ENCODE results near the gene SPP1.
"Not testable (repeated sequence)": the region's sequence is repeated elsewhere in the genome, so short reads cannot be mapped to it uniquely, and the experiment has no call there.

SPP1 gene

GRCh38 chr4:87935954-87936353 lies 39.6 kb upstream of the SPP1 start:
- H2BK5ac ChIP-seq (ENCODE audit: low read length); H3K4me1 ChIP-seq (ENCODE audit: control insufficient read depth in 2 of 2, insufficient read depth in 1 of 2, low read depth in 1 of 2, low read length in 2 of 2); H4K8ac ChIP-seq (ENCODE audit: low read depth, low read length); H3K14ac ChIP-seq (ENCODE audit: low read length); DNase-seq (ENCODE audit: low spot score); H2BK120ac ChIP-seq (ENCODE audit: low read depth, low read length); H2BK12ac ChIP-seq (ENCODE audit: low read length); H3K18ac ChIP-seq (ENCODE audit: low read length); H3K4ac ChIP-seq (ENCODE audit: low read length); H2AFZ ChIP-seq (ENCODE audit: low read length); H3K36me3 ChIP-seq (replicated peaks in 1 of 2; ENCODE audit: control insufficient read depth in 2 of 2, insufficient read depth in 2 of 2, low read length in 2 of 2); H3K4me2 ChIP-seq (ENCODE audit: insufficient read depth, low read length, poor library complexity, severe bottlenecking); H3K27me3 ChIP-seq (ENCODE audit: control insufficient read depth in 3 of 3, insufficient read depth in 3 of 3, low read depth in 1 of 3, low read length in 3 of 3); H3K27ac ChIP-seq (replicated peaks; ENCODE audit: low read length); H2AK5ac ChIP-seq (ENCODE audit: low read depth, low read length); H2BK15ac ChIP-seq (ENCODE audit: low read length); H3K4me3 ChIP-seq (ENCODE audit: low read length in 2 of 2); H3K23ac ChIP-seq (ENCODE audit: low read depth, low read length, poor library complexity); H3K79me1 ChIP-seq (ENCODE audit: low read depth, low read length); H4K91ac ChIP-seq (ENCODE audit: low read depth, low read length, poor library complexity); H3K9ac ChIP-seq (ENCODE audit: low read depth, low read length, poor library complexity); H3K9me3 ChIP-seq (replicated peaks in 1 of 2; ENCODE audit: control insufficient read depth in 2 of 2, insufficient read depth in 1 of 2, low read depth in 1 of 2, low read length in 2 of 2): not testable (repeated sequence)
- WGBS, 2 donors (ENCODE audit: extremely low coverage in 2 of 2, insufficient read length in 2 of 2, insufficient replicate concordance in 1 of 2): no CpG with 5 or more reads among the region's 9 CpGs

DNA sequence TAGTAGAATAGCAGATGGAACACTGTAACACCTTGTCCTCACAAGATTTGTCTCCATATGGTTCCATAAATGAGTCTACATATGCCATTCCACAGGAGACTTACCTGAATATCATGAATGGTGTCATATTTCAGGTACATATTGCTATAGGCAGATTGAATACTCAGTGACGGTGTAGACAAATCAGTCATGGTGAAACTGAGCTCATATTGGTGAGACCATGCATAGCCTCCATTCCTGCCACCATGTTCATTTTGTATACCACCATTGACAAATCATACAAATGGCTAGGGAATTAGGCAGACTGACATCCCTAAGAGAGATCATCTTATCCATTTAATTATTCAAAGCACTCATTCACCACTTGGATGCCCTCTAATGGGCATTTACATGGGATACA lies 38.0 kb upstream of the SPP1 start:
- no peak overlapping the region for H3K4me2 ChIP-seq (ENCODE audit: insufficient read depth, low read length, poor library complexity, severe bottlenecking)
- no peak for DNase-seq (ENCODE audit: low spot score)
- no peak overlapping the region for H3K4me3 ChIP-seq (ENCODE audit: low read length in 2 of 2)
- H3K23ac ChIP-seq (ENCODE audit: low read depth, low read length, poor library complexity): no peak overlapping the region
- no peak overlapping the region for H2BK12ac ChIP-seq (ENCODE audit: low read length)
- no peak overlapping the region for H2BK15ac ChIP-seq (ENCODE audit: low read length)
- no peak overlapping the region for H4K8ac ChIP-seq (ENCODE audit: low read depth, low read length)
- no peak overlapping the region for H4K91ac ChIP-seq (ENCODE audit: low read depth, low read length, poor library complexity)
- H3K27ac ChIP-seq (replicated peaks; ENCODE audit: low read length): no peak overlapping the region
- peaks cover 3 to 6% of the 10 kb centered on the region in 2 donors for H3K4me1 ChIP-seq (ENCODE audit: control insufficient read depth in 2 of 2, insufficient read depth in 1 of 2, low read depth in 1 of 2, low read length in 2 of 2)
- no peaks in the 10 kb centered on the region for H3K27me3 ChIP-seq (ENCODE audit: control insufficient read depth in 3 of 3, insufficient read depth in 3 of 3, low read depth in 1 of 3, low read length in 3 of 3)
- H3K9ac ChIP-seq (ENCODE audit: low read depth, low read length, poor library complexity): no peak overlapping the region
- no peak overlapping the region for H2AFZ ChIP-seq (ENCODE audit: low read length)
- no CpG with 5 or more reads among the region's 1 CpG for WGBS, 2 donors (ENCODE audit: extremely low coverage in 2 of 2, insufficient read length in 2 of 2, insufficient replicate concordance in 1 of 2)
- H3K4ac ChIP-seq (ENCODE audit: low read length): no peak overlapping the region
- no peak overlapping the region for H3K18ac ChIP-seq (ENCODE audit: low read length)
- H3K79me1 ChIP-seq (ENCODE audit: low read depth, low read length): no peaks in the 10 kb centered on the region
- no peak overlapping the region for H2BK120ac ChIP-seq (ENCODE audit: low read depth, low read length)
- no peak overlapping the region for H2BK5ac ChIP-seq (ENCODE audit: low read length)
- H2AK5ac ChIP-seq (ENCODE audit: low read depth, low read length): no peak overlapping the region
- H3K9me3 ChIP-seq (replicated peaks in 1 of 2; ENCODE audit: control insufficient read depth in 2 of 2, insufficient read depth in 1 of 2, low read depth in 1 of 2, low read length in 2 of 2): no peaks in the 10 kb centered on the region
- H3K14ac ChIP-seq (ENCODE audit: low read length): no peak overlapping the region
- H3K36me3 ChIP-seq (replicated peaks in 1 of 2; ENCODE audit: control insufficient read depth in 2 of 2, insufficient read depth in 2 of 2, low read length in 2 of 2): no peaks in the 10 kb centered on the region

DNA sequence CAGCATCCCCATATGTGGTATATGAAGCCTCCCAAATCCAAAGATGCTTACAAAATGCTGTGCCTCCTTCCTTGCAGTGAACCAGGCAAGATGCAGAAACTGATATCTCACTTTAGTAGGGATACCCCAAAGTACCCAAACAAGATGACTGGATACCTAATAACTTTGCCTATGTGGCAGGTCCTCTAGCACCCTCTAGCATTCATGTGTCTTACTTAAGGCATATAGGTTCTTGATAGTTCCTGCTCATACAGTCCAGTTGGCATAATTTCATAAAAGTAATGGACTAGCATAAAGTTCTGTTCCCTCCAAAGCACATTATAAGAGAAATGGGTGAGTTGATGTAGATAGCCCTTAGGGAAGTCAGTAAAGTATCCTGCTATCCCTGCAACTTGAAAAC lies 36.8 kb upstream of the SPP1 start:
- no peak overlapping the region for H3K18ac ChIP-seq (ENCODE audit: low read length)
- H3K4me3 ChIP-seq (ENCODE audit: low read length in 2 of 2): no peak overlapping the region
- H4K91ac ChIP-seq (ENCODE audit: low read depth, low read length, poor library complexity): no peak overlapping the region

GRCh38 chr4:87939978-87940690 lies 35.4 kb upstream of the SPP1 start:
- H3K23ac ChIP-seq (ENCODE audit: low read depth, low read length, poor library complexity): no peak overlapping the region
- H2AFZ ChIP-seq (ENCODE audit: low read length): no peak overlapping the region
- H3K9ac ChIP-seq (ENCODE audit: low read depth, low read length, poor library complexity): no peak overlapping the region
- H4K91ac ChIP-seq (ENCODE audit: low read depth, low read length, poor library complexity): no peak overlapping the region
- H3K9me3 ChIP-seq (replicated peaks in 1 of 2; ENCODE audit: control insufficient read depth in 2 of 2, insufficient read depth in 1 of 2, low read depth in 1 of 2, low read length in 2 of 2): no peaks in the 10 kb centered on the region
- no peak overlapping the region for H2BK12ac ChIP-seq (ENCODE audit: low read length)
- no peak overlapping the region for H3K18ac ChIP-seq (ENCODE audit: low read length)
- H3K4me3 ChIP-seq (ENCODE audit: low read length in 2 of 2): no peak overlapping the region
- no peak for DNase-seq (ENCODE audit: low spot score)
- H4K8ac ChIP-seq (ENCODE audit: low read depth, low read length): no peak overlapping the region
- no peaks in the 10 kb centered on the region for H3K79me1 ChIP-seq (ENCODE audit: low read depth, low read length)
- no peaks in the 10 kb centered on the region for H3K27me3 ChIP-seq (ENCODE audit: control insufficient read depth in 3 of 3, insufficient read depth in 3 of 3, low read depth in 1 of 3, low read length in 3 of 3)
- H2AK5ac ChIP-seq (ENCODE audit: low read depth, low read length): no peak overlapping the region
- no peaks in the 10 kb centered on the region for H3K36me3 ChIP-seq (replicated peaks in 1 of 2; ENCODE audit: control insufficient read depth in 2 of 2, insufficient read depth in 2 of 2, low read length in 2 of 2)
- no peak overlapping the region for H2BK15ac ChIP-seq (ENCODE audit: low read length)
- H3K4ac ChIP-seq (ENCODE audit: low read length): no peak overlapping the region
- H2BK5ac ChIP-seq (ENCODE audit: low read length): no peak overlapping the region
- WGBS, 2 donors (ENCODE audit: extremely low coverage in 2 of 2, insufficient read length in 2 of 2, insufficient replicate concordance in 1 of 2): no CpG with 5 or more reads among the region's 2 CpGs
- no peak overlapping the region for H3K14ac ChIP-seq (ENCODE audit: low read length)
- no peak overlapping the region for H2BK120ac ChIP-seq (ENCODE audit: low read depth, low read length)
- H3K4me2 ChIP-seq (ENCODE audit: insufficient read depth, low read length, poor library complexity, severe bottlenecking): no peak overlapping the region
- peaks cover 3 to 6% of the 10 kb centered on the region in 2 donors for H3K4me1 ChIP-seq (ENCODE audit: control insufficient read depth in 2 of 2, insufficient read depth in 1 of 2, low read depth in 1 of 2, low read length in 2 of 2)
- H3K27ac ChIP-seq (replicated peaks; ENCODE audit: low read length): no peak overlapping the region

More for the DNA sequence above, 36.8 kb upstream of the SPP1 start:
- Histone ChIP-seq H3K27me3 (ENCODE audit: control insufficient read depth in 3 of 3, insufficient read depth in 3 of 3, low read depth in 1 of 3, low read length in 3 of 3) (no peaks in the 10 kb centered on the region), H2AFZ (ENCODE audit: low read length) (no peak overlapping the region), H3K4ac (ENCODE audit: low read length) (no peak overlapping the region), H3K23ac (ENCODE audit: low read depth, low read length, poor library complexity) (no peak overlapping the region), H3K27ac (replicated peaks; ENCODE audit: low read length) (no peak overlapping the region), H2AK5ac (ENCODE audit: low read depth, low read length) (no peak overlapping the region), H3K9ac (ENCODE audit: low read depth, low read length, poor library complexity) (no peak overlapping the region), H2BK5ac (ENCODE audit: low read length) (no peak overlapping the region), H3K4me2 (ENCODE audit: insufficient read depth, low read length, poor library complexity, severe bottlenecking) (no peak overlapping the region), H3K9me3 (replicated peaks in 1 of 2; ENCODE audit: control insufficient read depth in 2 of 2, insufficient read depth in 1 of 2, low read depth in 1 of 2, low read length in 2 of 2) (no peaks in the 10 kb centered on the region), H4K8ac (ENCODE audit: low read depth, low read length) (no peak overlapping the region), H3K79me1 (ENCODE audit: low read depth, low read length) (no peaks in the 10 kb centered on the region), H3K14ac (ENCODE audit: low read length) (no peak overlapping the region), H2BK120ac (ENCODE audit: low read depth, low read length) (no peak overlapping the region), H2BK15ac (ENCODE audit: low read length) (no peak overlapping the region), H3K36me3 (replicated peaks in 1 of 2; ENCODE audit: control insufficient read depth in 2 of 2, insufficient read depth in 2 of 2, low read length in 2 of 2) (no peaks in the 10 kb centered on the region), H2BK12ac (ENCODE audit: low read length) (no peak overlapping the region), H3K4me1 (ENCODE audit: control insufficient read depth in 2 of 2, insufficient read depth in 1 of 2, low read depth in 1 of 2, low read length in 2 of 2) (peaks cover 3 to 6% of the 10 kb centered on the region in 2 donors)
- no peak for DNase-seq (ENCODE audit: low spot score)
